HepG2 (cell line): Measurements from ENCODE around the gene AXIN2. TPM values are rescaled to one million over a fixed set of nuclear protein-coding genes. Genes with fewer than 3 reads are reported as not detected.

Experiments
- ARID4A ChIP-seq: sonication (generic); formaldehyde crosslinking; IDR thresholded peaks from 2 replicates; pipeline ENCODE4 v1.5.0; 2020; ENCODE audit warnings: mild to moderate bottlenecking, missing genetic modification reagents, borderline replicate concordance
- FOXO1 ChIP-seq: sonication (generic); formaldehyde crosslinking; IDR thresholded peaks from 2 replicates; pipeline ENCODE4 v1.4.0; 2020; ENCODE audit warnings: missing genetic modification reagents
- FUBP1 ChIP-seq: sonication (generic); formaldehyde crosslinking; IDR thresholded peaks from 2 replicates; pipeline ENCODE4 v1.5.1; 2020; ENCODE audit warnings: missing genetic modification reagents, mild to moderate bottlenecking, borderline replicate concordance
- HBP1 ChIP-seq: IDR thresholded peaks from 2 replicates; pipeline ENCODE4 v1.6.1; 2016; ENCODE audit warnings: low read depth, control low read depth
- IKZF1 ChIP-seq: fragments of 450-650 bp; IDR thresholded peaks from 2 replicates; pipeline ENCODE4 v1.7.1; 2016
- PAF1 ChIP-seq: IDR thresholded peaks from 2 replicates; pipeline ENCODE4 v1.6.1; 2016; ENCODE audit warnings: missing genetic modification reagents, missing compliant biosample characterization
- SOX5 ChIP-seq: IDR thresholded peaks from 2 replicates; pipeline ENCODE4 v1.6.1; 2016; ENCODE audit warnings: borderline replicate concordance
- TARDBP ChIP-seq: sonication (generic); formaldehyde crosslinking; IDR thresholded peaks from 2 replicates; pipeline ENCODE4 v1.8.0; 2022; ENCODE audit warnings: mild to moderate bottlenecking, missing genetic modification reagents
- TCF7L2 ChIP-seq: IDR thresholded peaks from 2 replicates; pipeline ENCODE4 v1.6.1; 2011; ENCODE audit warnings: mild to moderate bottlenecking, low read depth, low read length, moderate library complexity
- TOE1 ChIP-seq: sonication (generic); formaldehyde crosslinking; IDR thresholded peaks from 2 replicates; pipeline ENCODE4 v1.4.0; 2020; ENCODE audit warnings: mild to moderate bottlenecking, missing genetic modification reagents
- TRIM24 ChIP-seq: sonication (generic); formaldehyde crosslinking; IDR thresholded peaks from 2 replicates; pipeline ENCODE4 v1.8.0; 2022; ENCODE audit warnings: mild to moderate bottlenecking, missing genetic modification reagents
- U2AF1 ChIP-seq: fragments of 200-400 bp; formaldehyde crosslinking; optimal IDR thresholded peaks from 2 replicates; pipeline ENCODE3; 2017; ENCODE audit warnings: mild to moderate bottlenecking, low read depth, low read length
- ZNF124 ChIP-seq: sonication (generic); formaldehyde crosslinking; IDR thresholded peaks from 2 replicates; pipeline ENCODE4 v1.4.0; 2020; ENCODE audit warnings: missing genetic modification reagents
- ZNF263 ChIP-seq: sonication (generic); formaldehyde crosslinking; IDR thresholded peaks from 2 replicates; pipeline ENCODE4 v1.4.0; 2020; ENCODE audit warnings: missing genetic modification reagents
- ZNF33A ChIP-seq: sonication (generic); formaldehyde crosslinking; IDR thresholded peaks from 2 replicates; pipeline ENCODE4 v1.5.1; 2020; ENCODE audit warnings: missing genetic modification reagents, mild to moderate bottlenecking, moderate library complexity, borderline replicate concordance
- ZNF574 ChIP-seq: sonication (generic); formaldehyde crosslinking; IDR thresholded peaks from 2 replicates; pipeline ENCODE4 v1.4.0; 2020; ENCODE audit warnings: missing genetic modification reagents
- ZNF784 ChIP-seq: sonication (generic); formaldehyde crosslinking; IDR thresholded peaks from 2 replicates; pipeline ENCODE4 v1.5.1; 2020; ENCODE audit warnings: missing genetic modification reagents, mild to moderate bottlenecking, borderline replicate concordance
- polyA plus RNA-seq, 8 experiments: library from polyadenylated mRNA; depleted of rRNA in 3 of 8; stranded (reverse) in 7 of 8; unstranded in 1 of 8; fragments of >200 nt; fragmentation: Illumina TruSeq in 4 of 8; extraction: Trizol in 4 of 8; gene quantifications; 2 replicates each; pipeline versions ENCODE4 v1.2.1 to v1.2.3, GENCODE V29; 2011 to 2016; ENCODE audit warnings: low read depth in 4 of 8, missing spikeins in 1 of 8, mixed read lengths in 1 of 8; ENCODE audit not compliant: insufficient read depth in 1 of 8
- total RNA-seq, 5 experiments: library from RNA; depleted of rRNA; stranded (reverse); fragments of >200 nt; fragmentation: Illumina TruSeq; extraction: Trizol; gene quantifications; 2 replicates each; pipeline ENCODE4 v1.2.3, GENCODE V29; 2016; ENCODE audit warnings: low read depth in 1 of 5

Gene AXIN2
- total and polyA plus RNA-seq, 2 of the 13 experiments (the other 11 are each of a cell fraction or from before 2014, with no cell fraction given) = 58.6 to 63.4 TPM

GRCh38 chr17:65556014-65556909, 5.2 kb downstream of the AXIN2 start (continued):
- no peak for TF ChIP-seq TCF7L2
- TF ChIP-seq U2AF1 = peak; percentile 90
- 0 out of 2 replicates have a peak, but pooled peaks have one; percentile 10 for TF ChIP-seq SOX5 (CRISPR knock-in tag)
- TF ChIP-seq TOE1 = peak; percentile 10; the same call in 1 of the 2 replicates
- TF ChIP-seq ZNF124 = peak; percentile 64; the same call in 1 of the 2 replicates
- no peak for TF ChIP-seq FUBP1 (CRISPR knock-in tag)
- no peak for TF ChIP-seq ZNF784 (CRISPR knock-in tag)
- TF ChIP-seq PAF1 = 0 out of 2 replicates have a peak, but pooled peaks have one; percentile 78
- TF ChIP-seq HBP1 (CRISPR knock-in tag) = 0 out of 2 replicates have a peak, but pooled peaks have one; percentile 44
- TF ChIP-seq ZNF263 (CRISPR knock-in tag) = 0 out of 2 replicates have a peak, but pooled peaks have one; percentile 37
- TF ChIP-seq ZNF574 (CRISPR knock-in tag) = peak; percentile 65
- TF ChIP-seq ZNF33A (CRISPR knock-in tag) = no peak
- peak; percentile 61 for TF ChIP-seq ARID4A (CRISPR knock-in tag)
- TF ChIP-seq TRIM24 (CRISPR knock-in tag) = no peak
- TF ChIP-seq TARDBP (CRISPR knock-in tag) = 0 out of 2 replicates have a peak, but pooled peaks have one; percentile 21
- no peak for TF ChIP-seq IKZF1
- 0 out of 2 replicates have a peak, but pooled peaks have one; percentile 16 for TF ChIP-seq FOXO1 (CRISPR knock-in tag)
